HepG2 (cell line): ENCODE results near the gene GLB1L3. TPM values are rescaled to one million over a fixed set of nuclear protein-coding genes. Genes with fewer than 3 reads are reported as not detected.

Source experiments
- AKAP8 ChIP-seq: sonication (generic); formaldehyde crosslinking; IDR thresholded peaks from 2 replicates; pipeline ENCODE4 v1.5.1; 2020; ENCODE audit warnings: mild to moderate bottlenecking, missing genetic modification reagents
- ARID2 ChIP-seq: sonication (generic); formaldehyde crosslinking; IDR thresholded peaks from 2 replicates; pipeline ENCODE4 v1.8.1; 2022; ENCODE audit warnings: mild to moderate bottlenecking, missing genetic modification reagents, borderline replicate concordance
- ATF7-NPFF ChIP-seq: sonication (generic); formaldehyde crosslinking; IDR thresholded peaks from 2 replicates; pipeline ENCODE4 v1.8.1; 2023; ENCODE audit warnings: mild to moderate bottlenecking, low read depth, missing genetic modification reagents, moderate library complexity
- CCAR2 ChIP-seq: fragments of 200-400 bp; formaldehyde crosslinking; optimal IDR thresholded peaks from 2 replicates; pipeline ENCODE3; 2018; ENCODE audit warnings: low read depth, mild to moderate bottlenecking, low read length, moderate library complexity
- FLYWCH1 ChIP-seq: sonication (generic); formaldehyde crosslinking; IDR thresholded peaks from 2 replicates; pipeline ENCODE4 v1.8.1; 2023; ENCODE audit warnings: mild to moderate bottlenecking, missing genetic modification reagents
- FOSL2 ChIP-seq: sonication (generic); formaldehyde crosslinking; IDR thresholded peaks from 2 replicates; pipeline ENCODE4 v1.4.0; 2020; ENCODE audit warnings: missing genetic modification reagents
- HNRNPUL1 ChIP-seq: fragments of 200-400 bp; formaldehyde crosslinking; IDR thresholded peaks from 2 replicates; pipeline ENCODE4 v1.6.1; 2017; ENCODE audit warnings: low read depth, mild to moderate bottlenecking, low read length, moderate library complexity
- NCOA5 ChIP-seq: sonication (generic); formaldehyde crosslinking; IDR thresholded peaks from 2 replicates; pipeline ENCODE4 v1.4.0; 2020; ENCODE audit warnings: missing genetic modification reagents
- RFX5 ChIP-seq: IDR thresholded peaks from 2 replicates; pipeline ENCODE4 v1.6.1; 2011; ENCODE audit warnings: low read depth, low read length, improper control_type of control experiment
- SUZ12 ChIP-seq: fragments of 150-350 bp; IDR thresholded peaks from 2 replicates; pipeline ENCODE4 v1.6.1; 2014; ENCODE audit warnings: low read depth, low read length
- ZEB1 ChIP-seq: IDR thresholded peaks from 2 replicates; pipeline ENCODE4 v1.6.1; 2012; ENCODE audit warnings: mild to moderate bottlenecking, low read depth, inconsistent platforms; ENCODE audit not compliant: insufficient replicate concordance
- ZNF224 ChIP-seq: sonication (generic); formaldehyde crosslinking; IDR thresholded peaks from 2 replicates; pipeline ENCODE4 v1.5.0; 2020; ENCODE audit warnings: mild to moderate bottlenecking, missing genetic modification reagents
- ZNF329 ChIP-seq: sonication (generic); formaldehyde crosslinking; IDR thresholded peaks from 2 replicates; pipeline ENCODE4 v1.9.0; 2021; ENCODE audit warnings: low read depth, mild to moderate bottlenecking, missing genetic modification reagents
- ZNF333 ChIP-seq: sonication (generic); formaldehyde crosslinking; IDR thresholded peaks from 2 replicates; pipeline ENCODE4 v1.4.0; 2020; ENCODE audit warnings: mild to moderate bottlenecking, missing genetic modification reagents, borderline replicate concordance
- ZNF781 ChIP-seq: sonication (generic); formaldehyde crosslinking; IDR thresholded peaks from 2 replicates; pipeline ENCODE4 v1.5.1; 2020; ENCODE audit warnings: borderline replicate concordance, mild to moderate bottlenecking, missing genetic modification reagents; ENCODE audit errors: not compliant biosample characterization
- ZNF790 ChIP-seq: sonication (generic); formaldehyde crosslinking; IDR thresholded peaks from 2 replicates; pipeline ENCODE4 v1.8.0; 2022; ENCODE audit warnings: missing genetic modification reagents, mild to moderate bottlenecking, borderline replicate concordance
- polyA plus RNA-seq, 8 experiments: library from polyadenylated mRNA; depleted of rRNA in 3 of 8; stranded (reverse) in 7 of 8; unstranded in 1 of 8; fragments of >200 nt; fragmentation: Illumina TruSeq in 4 of 8; extraction: Trizol in 4 of 8; gene quantifications; 2 replicates each; pipeline versions ENCODE4 v1.2.1 to v1.2.3, GENCODE V29; 2011 to 2016; ENCODE audit warnings: low read depth in 4 of 8, missing spikeins in 1 of 8, mixed read lengths in 1 of 8; ENCODE audit not compliant: insufficient read depth in 1 of 8
- total RNA-seq, 5 experiments: library from RNA; depleted of rRNA; stranded (reverse); fragments of >200 nt; fragmentation: Illumina TruSeq; extraction: Trizol; gene quantifications; 2 replicates each; pipeline ENCODE4 v1.2.3, GENCODE V29; 2016; ENCODE audit warnings: low read depth in 1 of 5
- TF ChIP-seq, protein P1 (sequence below): conservative IDR thresholded peaks from 2 replicates; pipeline ENCODE4 v1.6.1; 2018; ENCODE audit warnings: missing genetic modification reagents
- TF ChIP-seq, protein P2 (sequence below): IDR thresholded peaks from 2 replicates; pipeline ENCODE4 v1.6.1; 2016; ENCODE audit warnings: missing biosample characterization, missing genetic modification reagents, low read depth
- TF ChIP-seq, protein P3 (sequence below): sonication (generic); formaldehyde crosslinking; IDR thresholded peaks from 2 replicates; pipeline ENCODE4 v1.8.1; 2022; ENCODE audit warnings: mild to moderate bottlenecking, missing genetic modification reagents
- TF ChIP-seq, protein P4 (sequence below): sonication (generic); formaldehyde crosslinking; IDR thresholded peaks from 2 replicates; pipeline ENCODE4 v1.5.0; 2020; ENCODE audit warnings: mild to moderate bottlenecking, missing genetic modification reagents
- TF ChIP-seq, protein P5 (sequence below): sonication (generic); formaldehyde crosslinking; conservative IDR thresholded peaks from 2 replicates; pipeline ENCODE4 v1.8.1; 2023; ENCODE audit warnings: missing genetic modification reagents

The GLB1L3 gene
- total and polyA plus RNA-seq, 2 of the 13 experiments (the other 11 are each of a cell fraction or from before 2014, with no cell fraction given) = not detected

DNA sequence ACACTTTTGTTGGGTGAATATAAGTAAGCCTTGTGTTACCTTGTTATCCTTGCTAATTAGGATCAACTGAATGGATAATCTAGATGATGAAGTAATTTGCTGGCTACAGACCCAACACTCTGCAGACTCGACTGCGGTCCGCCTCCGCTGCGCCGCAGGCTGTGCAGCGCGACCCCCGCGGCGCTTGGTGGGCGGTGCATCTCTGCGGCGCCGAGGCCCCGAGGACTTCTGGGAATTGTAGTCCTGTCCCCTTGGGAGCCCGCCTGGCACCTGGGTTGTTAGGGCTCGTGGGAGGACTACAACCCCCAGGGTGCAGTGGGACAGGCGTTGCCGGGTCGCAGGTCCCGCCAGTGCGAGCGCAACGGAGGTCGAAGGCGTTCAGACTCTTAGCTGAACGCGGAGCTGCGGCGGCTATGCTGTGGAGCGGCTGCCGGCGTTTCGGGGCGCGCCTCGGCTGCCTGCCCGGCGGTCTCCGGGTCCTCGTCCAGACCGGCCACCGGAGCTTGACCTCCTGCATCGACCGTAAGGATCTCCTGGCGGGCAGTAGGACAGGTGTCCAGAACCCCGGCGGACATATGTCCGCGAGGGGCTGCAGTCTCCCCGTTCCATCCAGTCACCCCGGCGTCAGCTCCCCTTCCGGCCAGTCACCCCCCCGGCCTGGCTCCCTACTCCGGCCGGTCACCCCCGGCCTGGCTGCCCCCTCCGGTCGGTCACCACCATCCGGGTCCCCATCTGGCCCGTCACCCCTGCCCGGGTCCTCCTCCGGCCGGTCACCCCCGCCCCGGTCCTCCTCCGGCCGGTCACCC lies 22.8 kb upstream of the GLB1L3 start, which contains the start of the genes ACAD8 and THYN1 (continued):
- TF ChIP-seq, protein P1, sequence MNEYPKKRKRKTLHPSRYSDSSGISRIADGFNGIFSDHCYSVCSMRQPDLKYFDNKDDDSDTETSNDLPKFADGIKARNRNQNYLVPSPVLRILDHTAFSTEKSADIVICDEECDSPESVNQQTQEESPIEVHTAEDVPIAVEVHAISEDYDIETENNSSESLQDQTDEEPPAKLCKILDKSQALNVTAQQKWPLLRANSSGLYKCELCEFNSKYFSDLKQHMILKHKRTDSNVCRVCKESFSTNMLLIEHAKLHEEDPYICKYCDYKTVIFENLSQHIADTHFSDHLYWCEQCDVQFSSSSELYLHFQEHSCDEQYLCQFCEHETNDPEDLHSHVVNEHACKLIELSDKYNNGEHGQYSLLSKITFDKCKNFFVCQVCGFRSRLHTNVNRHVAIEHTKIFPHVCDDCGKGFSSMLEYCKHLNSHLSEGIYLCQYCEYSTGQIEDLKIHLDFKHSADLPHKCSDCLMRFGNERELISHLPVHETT (CRISPR knock-in tag) = peak; percentile 71; the same call in 1 of the 2 replicates
- TF ChIP-seq, protein P2, sequence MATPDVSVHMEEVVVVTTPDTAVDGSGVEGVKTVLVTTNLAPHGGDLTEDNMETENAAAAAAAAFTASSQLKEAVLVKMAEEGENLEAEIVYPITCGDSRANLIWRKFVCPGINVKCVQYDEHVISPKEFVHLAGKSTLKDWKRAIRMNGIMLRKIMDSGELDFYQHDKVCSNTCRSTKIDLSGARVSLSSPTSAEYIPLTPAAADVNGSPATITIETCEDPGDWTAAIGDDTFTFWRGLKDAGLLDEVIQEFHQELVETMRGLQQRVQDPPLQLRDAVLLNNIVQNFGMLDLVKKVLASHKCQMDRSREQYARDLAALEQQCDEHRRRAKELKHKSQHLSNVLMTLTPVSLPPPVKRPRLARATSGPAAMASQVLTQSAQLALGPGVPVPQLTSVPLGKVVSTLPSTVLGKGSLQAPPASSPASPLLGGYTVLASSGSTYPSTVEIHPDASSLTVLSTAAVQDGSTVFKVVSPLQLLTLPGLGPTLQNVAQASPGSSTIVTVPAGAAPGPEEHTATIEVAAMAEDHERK = peak; percentile 95
- TF ChIP-seq FOSL2 (CRISPR knock-in tag) (no peak), ZNF224 (CRISPR knock-in tag) (no peak), ZEB1 (no peak), ATF7-NPFF (CRISPR knock-in tag) (0 out of 2 replicates have a peak, but pooled peaks have one; percentile 13), NCOA5 (CRISPR knock-in tag) (no peak), ZNF333 (CRISPR knock-in tag) (no peak), ZNF329 (CRISPR knock-in tag) (0 out of 2 replicates have a peak, but pooled peaks have one; percentile 36), ZNF781 (CRISPR knock-in tag) (no peak), CCAR2 (no peak), SUZ12 (peak; percentile 93), ARID2 (no peak), AKAP8 (CRISPR knock-in tag) (no peak), ZNF790 (CRISPR knock-in tag) (no peak), FLYWCH1 (CRISPR knock-in tag) (no peak), RFX5 (0 out of 2 replicates have a peak, but pooled peaks have one; percentile 23), HNRNPUL1 (no peak)
- TF ChIP-seq, protein P3, sequence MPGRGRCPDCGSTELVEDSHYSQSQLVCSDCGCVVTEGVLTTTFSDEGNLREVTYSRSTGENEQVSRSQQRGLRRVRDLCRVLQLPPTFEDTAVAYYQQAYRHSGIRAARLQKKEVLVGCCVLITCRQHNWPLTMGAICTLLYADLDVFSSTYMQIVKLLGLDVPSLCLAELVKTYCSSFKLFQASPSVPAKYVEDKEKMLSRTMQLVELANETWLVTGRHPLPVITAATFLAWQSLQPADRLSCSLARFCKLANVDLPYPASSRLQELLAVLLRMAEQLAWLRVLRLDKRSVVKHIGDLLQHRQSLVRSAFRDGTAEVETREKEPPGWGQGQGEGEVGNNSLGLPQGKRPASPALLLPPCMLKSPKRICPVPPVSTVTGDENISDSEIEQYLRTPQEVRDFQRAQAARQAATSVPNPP (CRISPR knock-in tag) = no peak
- TF ChIP-seq, protein P4, sequence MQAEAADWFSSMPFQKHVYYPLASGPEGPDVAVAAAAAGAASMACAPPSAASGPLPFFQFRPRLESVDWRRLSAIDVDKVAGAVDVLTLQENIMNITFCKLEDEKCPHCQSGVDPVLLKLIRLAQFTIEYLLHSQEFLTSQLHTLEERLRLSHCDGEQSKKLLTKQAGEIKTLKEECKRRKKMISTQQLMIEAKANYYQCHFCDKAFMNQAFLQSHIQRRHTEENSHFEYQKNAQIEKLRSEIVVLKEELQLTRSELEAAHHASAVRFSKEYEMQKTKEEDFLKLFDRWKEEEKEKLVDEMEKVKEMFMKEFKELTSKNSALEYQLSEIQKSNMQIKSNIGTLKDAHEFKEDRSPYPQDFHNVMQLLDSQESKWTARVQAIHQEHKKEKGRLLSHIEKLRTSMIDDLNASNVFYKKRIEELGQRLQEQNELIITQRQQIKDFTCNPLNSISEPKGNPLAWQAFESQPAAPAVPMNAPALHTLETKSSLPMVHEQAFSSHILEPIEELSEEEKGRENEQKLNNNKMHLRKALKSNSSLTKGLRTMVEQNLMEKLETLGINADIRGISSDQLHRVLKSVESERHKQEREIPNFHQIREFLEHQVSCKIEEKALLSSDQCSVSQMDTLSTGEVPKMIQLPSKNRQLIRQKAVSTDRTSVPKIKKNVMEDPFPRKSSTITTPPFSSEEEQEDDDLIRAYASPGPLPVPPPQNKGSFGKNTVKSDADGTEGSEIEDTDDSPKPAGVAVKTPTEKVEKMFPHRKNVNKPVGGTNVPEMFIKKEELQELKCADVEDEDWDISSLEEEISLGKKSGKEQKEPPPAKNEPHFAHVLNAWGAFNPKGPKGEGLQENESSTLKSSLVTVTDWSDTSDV (CRISPR knock-in tag) = 0 out of 2 replicates have a peak, but pooled peaks have one; percentile 26
- TF ChIP-seq, protein P5, sequence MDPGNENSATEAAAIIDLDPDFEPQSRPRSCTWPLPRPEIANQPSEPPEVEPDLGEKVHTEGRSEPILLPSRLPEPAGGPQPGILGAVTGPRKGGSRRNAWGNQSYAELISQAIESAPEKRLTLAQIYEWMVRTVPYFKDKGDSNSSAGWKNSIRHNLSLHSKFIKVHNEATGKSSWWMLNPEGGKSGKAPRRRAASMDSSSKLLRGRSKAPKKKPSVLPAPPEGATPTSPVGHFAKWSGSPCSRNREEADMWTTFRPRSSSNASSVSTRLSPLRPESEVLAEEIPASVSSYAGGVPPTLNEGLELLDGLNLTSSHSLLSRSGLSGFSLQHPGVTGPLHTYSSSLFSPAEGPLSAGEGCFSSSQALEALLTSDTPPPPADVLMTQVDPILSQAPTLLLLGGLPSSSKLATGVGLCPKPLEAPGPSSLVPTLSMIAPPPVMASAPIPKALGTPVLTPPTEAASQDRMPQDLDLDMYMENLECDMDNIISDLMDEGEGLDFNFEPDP (CRISPR knock-in tag) = no peak
